NCI-H146 treated with DMSO at 0.1 percent for 48 hours (cell line): Measurements from ENCODE around the gene SUCLA2.
A peak's percentile ranks its signal among the peaks of the same experiment; 100 is the strongest.
"Not testable (repeated sequence)": the region's sequence is repeated elsewhere in the genome, so short reads cannot be mapped to it uniquely, and the experiment has no call there.

Experiments used
- DNase-seq: peaks from one replicate; lab custom pipeline; 2025; ENCODE audit not compliant: unreplicated experiment; lab: John Stamatoyannopoulos, UW

The SUCLA2 gene

DNA sequence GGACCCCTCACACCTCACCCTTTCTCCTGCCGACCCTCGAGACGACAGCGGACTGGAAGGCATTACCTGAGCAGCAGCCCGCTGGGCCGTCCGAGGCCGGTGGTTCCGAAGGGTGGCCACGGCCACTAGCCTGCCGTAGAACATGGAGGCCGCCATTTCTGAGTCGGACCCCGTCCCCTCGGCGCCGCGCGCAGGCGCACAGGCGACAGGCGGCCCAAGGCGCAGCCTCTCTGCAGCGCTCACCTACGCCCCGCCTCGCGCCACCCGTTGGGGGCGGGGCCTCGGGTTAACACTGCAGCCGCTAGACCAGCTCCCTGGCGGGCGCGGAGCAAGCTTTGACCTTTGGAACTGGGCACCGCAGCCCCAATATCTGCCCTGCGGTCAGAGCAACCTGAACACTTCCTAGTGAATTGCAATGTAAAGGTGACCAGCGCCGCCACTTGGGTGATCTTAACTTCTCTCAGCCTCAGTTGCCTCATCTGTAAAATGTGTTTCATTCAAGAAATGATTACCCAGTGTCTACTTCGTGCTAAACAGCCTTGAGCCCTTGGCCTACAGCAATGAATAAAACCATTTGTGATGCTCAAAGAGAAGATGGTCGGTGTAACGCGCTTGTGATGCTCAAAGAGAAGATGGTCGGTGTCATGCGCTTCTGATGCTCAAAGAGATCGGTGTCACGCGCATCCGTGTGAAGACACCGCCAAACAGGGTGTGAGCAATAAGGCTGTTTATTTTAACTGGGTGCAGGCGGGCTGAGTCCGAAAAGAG is at the start of gene SUCLA2:
SUCLA2 (minus strand) TSS at position 160 of the 768 bp plus-strand sequence; CDS start at position 156, 4 bp downstream.
- DNase-seq, result peak; percentile 80

DNA sequence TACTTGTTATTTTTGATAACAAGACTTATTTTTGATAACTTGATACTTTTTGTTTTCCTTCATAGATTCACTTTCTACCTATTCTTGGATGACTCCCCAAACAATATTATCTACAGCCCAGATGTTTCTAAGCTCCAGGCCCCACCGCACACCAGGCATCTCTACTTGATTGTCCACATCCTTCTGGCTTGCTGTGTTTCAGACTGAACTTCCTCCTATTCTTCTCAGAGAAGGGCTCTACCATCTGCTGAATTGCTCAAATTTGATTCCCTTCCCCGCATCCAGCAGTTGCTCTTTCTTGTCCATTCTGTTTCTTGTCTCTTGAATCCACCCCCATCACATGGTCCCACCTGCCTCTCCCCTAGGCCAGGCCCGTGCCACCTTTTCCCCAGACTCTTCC is 49.5 kb upstream of the SUCLA2 start:
- DNase-seq, result no peak

DNA sequence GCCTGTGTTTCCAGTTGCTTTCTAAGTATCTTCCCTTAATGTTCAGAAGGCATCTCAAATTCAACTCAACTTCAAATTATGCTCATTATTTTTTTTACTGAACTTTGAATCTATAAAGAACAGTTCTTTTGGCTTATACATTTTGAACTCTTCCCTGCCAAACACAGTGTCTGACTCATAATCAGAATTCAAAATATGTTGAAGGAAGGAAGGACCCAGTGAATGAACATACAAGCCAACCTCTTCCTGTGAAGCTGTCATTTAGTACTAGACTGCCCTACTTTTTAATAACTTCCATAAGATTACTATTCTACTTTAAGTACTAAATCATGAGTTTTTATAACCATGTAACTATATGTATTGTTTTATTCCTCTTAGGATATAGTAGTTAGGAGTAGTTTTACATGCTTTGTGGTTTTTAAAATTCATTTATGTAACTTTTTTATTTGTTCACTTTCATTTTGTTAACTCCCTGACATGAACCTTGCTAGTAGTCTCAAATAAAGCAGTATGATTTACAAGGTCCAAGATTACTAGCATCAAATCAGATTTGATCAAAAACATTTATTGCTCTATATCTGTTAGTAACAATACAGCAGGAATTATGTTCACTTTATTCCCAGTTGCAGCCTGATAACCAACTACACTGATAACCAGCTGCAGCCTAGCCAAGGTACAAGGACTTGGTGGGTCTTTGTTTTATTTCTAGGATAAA is 42.9 kb upstream of the SUCLA2 start:
- no peak for DNase-seq

DNA sequence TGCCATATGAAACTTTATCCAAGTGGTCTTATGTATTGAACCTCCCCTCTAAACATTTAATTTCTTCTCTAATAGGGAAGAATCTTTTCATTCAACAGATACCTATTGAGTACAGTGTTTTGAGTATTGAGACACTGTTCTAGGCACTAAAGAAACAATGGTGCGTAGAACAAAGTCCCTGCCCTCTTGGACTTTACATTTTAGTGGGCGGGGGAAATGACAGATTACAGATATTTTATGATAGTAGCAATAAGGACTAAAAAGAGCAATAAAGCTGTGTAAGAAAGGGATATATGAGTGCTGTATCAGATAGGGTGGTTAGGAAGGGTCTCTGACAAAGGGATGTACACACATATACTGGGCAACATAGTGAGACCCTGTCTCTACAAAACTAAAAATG is 41.8 kb upstream of the SUCLA2 start:
- DNase-seq, result no peak

DNA sequence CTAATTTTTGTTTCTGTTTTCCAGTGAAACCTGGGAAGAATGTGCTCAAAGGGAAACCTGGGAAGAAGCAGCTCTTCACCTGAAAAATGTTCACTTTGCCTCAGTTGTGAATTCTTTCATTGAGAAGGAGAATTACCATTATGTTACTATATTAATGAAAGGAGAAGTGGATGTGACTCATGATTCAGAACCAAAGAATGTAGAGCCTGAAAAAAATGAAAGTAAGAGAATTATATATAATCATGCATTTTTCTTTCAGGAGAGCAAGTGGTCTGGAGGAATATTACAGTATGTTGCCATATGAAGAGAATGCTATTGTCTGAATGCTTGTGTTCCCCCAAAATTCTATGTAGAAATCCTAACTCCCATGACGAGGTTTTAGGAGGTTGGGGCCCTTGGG is 39.8 kb upstream of the SUCLA2 start:
- DNase-seq, result no peak

DNA sequence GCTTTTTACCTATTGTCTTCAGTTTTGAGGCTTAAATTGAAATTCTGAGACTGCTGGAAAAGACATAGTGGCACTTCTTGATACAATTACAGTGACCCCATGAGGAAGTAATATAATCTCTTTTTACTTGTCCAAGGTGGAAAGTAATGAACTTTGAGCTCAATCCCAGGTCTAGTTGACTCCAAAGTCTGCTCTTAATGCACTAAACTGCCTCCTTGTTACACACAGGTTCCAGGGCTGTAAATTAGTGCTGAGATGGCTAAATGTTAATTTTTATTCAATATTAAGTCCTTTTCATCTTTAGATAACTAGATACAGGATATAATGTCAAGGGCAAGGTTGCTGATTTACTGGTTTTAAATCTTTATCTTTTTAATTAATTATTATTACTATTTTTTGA is 39.0 kb upstream of the SUCLA2 start:
- no peak for DNase-seq

DNA sequence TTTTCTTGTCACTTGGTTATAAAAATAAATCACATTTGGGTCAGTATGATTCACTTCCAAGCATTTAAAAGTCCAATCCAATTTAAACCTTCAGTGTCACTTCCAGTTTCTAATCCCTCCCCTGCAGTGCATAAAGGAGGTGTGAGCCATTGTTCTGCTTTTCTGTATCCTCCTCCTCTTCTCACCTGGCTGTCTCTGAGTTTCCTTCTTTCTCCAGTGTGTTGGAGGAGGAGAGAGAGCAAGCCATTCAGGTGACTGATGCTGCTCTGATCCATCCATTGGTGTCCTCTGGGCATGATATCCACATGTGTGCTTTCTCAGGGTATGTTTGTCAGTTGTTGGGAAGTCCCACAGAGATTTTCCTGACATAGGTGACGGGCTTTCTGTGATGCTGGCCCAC is 37.7 kb upstream of the SUCLA2 start:
- DNase-seq, result no peak

DNA sequence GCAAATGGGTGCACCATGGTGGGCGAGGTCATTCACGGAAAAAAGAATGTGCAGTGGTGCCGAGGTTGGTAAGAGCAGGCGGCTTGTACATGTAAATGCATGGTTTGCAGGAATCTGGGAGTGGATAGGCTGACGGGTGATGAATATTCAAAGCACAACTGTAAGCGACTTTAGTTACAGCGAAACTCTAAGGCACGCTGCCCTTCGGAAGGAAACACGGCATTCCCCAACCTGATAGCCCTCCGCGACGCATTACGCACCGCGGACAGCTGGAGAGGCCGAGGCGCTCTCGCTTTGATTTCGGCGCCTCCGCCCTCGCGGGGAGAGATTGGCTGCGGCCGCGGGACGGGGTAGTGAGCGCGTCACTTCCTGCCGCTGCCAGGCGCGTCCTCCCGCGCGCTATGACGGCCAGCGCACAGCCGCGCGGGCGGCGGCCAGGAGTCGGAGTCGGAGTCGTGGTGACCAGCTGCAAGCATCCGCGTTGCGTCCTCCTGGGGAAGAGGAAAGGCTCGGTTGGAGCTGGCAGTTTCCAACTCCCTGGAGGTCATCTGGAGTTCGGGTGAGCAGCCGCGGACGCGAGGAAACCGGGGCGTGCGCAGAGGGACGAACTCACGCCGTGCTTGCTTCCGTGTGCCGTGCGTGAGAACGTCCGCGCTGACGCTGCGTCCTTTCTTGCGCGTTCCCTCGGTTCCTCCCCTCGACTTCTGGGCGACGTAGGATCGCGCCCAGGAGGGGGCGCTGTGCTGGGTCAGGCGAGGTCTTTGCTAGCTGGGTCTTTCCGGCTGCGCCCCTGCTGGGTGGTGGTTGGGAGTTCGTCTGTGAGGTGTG is 36.5 kb upstream of the SUCLA2 start, which contains the start of gene NUDT15:
NUDT15 (plus strand) TSS at position 381 of the 828 bp plus-strand sequence; CDS start at position 402, 21 bp downstream.
- DNase-seq, result peak; percentile 89

DNA sequence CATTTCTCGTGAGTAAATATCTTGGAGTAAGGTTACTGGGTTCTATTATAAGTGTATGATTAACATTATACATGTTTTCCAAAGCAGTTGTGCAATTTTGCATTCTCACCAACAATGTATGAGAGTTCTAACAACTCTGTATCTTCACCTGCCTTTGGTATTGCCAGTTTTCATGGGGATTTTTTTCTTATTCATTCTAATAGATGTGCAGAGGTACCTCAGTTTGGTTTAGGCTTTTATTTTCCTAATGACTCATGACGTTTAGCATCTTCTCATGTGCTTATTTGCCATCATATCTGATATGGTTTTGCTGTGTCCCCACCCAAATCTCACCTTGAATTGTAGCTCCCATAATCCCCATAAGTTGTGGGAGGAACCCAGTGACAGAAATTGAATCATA is 28.8 kb upstream of the SUCLA2 start:
- no peak for DNase-seq

DNA sequence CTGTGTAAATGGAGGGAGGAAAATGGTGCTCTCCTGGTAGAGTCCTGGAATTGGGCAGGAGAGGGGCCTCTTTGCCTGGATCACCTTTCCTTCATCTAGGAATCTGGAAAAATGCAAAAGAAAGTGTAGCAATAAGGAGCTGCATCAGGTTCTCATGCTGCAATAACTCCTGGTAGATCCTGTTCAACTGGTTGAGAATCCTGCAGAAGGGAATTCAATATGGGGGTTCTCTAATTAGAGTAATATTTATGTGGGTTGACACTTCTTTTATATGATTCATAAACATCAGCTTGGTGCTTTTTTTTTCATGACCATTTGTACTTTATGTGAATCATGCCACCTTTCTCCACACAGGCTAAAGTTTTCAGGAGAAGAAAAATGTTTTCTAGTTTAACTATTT is 27.0 kb upstream of the SUCLA2 start:
- no peak for DNase-seq

DNA sequence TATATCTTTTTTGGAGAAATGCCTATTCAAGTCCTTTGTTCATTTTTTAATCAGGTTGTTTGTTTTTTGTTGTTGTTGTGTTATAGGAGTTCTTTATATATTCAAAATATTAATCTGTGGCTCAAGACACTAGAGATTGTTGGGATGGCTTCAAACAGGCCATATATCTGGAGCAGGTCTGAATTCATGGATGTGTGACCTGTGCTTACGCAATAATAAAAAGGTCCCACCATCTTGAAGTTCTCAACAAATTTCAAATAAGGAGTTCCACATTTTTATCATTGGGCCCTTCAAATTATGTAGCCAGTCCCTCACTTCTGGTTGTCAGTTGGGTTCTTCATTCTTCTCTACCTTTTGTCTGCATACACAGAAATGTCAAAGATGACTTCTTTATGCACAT is 18.7 kb upstream of the SUCLA2 start:
- no peak for DNase-seq

DNA sequence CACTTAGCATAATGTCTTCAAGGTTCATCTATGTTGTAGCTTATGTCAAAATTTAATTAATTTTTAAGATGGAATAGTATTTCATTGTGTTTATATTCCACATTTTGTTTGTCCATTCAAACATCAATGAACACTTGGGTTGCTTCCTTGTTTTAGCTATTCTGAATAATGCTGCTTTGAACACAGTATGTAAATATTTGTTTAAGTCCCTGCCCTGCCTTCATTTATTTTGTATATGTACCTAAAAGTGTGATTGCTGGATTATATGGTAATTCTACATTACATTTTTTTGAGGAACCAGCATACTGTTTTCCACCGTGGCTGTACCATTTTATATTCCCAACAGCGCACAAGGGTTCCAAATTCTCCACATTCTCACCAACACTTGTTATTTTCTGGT is 17.6 kb upstream of the SUCLA2 start:
- no peak for DNase-seq

DNA sequence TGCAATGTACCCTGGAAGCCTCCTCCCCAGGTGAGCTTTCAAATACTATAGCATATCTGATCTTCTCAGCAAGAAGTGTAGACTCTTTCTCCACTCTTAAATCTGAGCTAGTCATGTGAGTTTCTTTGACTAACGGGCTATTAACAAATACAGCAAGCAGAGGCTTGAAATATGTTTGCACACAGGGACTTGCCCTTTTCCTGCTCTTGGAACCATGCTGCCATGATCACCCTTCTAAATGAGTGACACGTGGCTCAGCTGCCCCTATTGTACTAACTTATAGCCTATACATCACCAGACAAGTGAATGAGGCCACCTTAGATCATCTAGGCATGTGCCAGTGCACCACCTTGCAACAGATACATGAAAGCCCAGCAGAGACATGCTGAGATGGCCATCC is 13.3 kb upstream of the SUCLA2 start:
- no peak for DNase-seq

DNA sequence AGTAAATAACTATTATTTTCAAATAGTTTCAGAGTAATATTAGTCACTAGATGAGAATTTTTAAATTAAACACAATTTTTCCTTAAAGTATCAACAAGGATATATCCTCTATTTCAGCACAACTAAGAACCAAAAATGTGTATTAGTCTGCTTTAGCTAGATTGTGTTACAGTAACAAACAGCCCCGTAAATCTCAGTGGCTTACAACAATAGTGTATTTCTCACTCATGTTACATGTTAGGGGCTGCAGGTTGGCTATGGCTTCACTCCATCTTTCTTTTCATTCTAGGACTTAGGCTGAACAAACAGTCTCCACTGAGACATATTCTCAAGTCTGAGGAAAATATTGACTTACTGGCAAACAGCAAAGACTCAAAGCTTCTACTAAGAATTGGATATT is 11.6 kb upstream of the SUCLA2 start:
- no peak for DNase-seq

DNA sequence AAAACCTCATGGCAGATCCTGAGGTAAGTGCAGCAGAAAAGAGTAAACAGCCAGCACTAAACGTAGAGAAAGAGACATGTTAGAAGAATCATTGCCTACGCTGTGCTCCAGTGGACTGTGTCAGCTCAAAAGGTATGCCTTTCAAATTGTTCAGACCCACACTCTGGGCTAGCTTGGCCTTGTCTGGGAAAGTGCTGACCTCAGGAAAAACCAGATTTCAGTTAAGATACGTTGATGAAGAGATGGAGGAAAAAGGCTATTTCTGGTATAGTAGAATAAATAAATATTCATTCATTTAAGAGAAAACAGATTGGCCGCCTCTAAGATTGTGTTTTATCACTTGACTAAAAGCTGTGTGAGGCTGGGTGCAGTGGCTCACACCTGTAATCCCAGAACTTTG is 9.6 kb upstream of the SUCLA2 start:
- DNase-seq, result no peak

DNA sequence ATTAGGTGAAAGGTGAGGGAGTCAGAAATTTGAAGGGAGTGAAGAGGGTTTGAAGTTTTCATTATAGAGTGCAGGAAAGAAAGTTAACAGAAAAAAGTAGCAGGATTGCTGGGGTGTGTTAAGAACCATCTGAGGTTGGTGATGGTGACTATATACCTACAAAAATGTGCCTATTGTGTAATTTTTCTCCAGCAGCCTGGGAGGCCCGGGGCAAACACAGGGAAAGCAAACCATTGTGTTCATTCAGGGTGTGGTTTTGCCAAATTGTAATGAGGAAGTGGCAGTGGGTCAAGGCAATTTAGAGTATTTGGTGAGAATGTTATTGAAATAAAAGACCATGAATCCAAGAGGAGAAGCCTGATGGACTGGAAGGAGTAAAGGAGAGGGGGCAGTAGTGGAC is 8.2 kb upstream of the SUCLA2 start:
- no peak for DNase-seq

DNA sequence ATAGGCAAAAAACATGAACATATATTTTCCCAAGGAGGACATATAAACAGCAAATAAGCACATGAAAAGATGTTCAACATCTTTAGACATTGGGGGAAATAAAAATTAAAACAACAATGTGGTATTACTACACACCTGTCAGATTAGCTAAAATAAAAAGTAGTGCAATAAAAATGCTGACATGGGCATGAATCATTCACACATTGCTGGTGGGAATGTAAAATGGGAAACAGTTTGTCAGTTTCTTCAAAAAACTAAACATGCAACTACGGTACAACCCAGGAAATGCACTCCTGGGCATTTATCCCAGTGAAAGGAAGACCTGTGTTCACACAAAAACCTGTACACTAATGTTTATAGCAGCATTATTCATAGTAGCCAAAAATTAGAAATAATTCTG is 5.3 kb upstream of the SUCLA2 start:
- DNase-seq, result no peak

DNA sequence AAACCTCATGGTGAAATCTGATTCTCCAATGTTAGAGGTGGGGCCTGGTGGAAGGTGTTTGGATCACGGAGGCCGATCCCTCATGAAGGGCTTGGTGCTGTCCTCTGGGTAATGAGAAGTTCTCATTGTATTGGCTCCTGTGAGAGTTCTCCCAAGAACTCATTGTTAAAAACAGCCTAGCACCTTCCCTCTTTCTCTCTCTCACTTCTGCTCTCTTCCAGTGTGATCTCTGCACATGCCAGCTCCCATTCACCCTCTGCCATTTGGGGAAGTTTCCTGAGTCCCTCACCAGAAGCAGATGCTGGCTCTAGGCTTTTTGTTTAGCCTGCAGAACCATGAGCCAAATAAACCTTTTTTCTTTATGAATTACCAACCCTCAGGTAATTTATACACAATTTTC is 3.1 kb upstream of the SUCLA2 start:
- no peak for DNase-seq

DNA sequence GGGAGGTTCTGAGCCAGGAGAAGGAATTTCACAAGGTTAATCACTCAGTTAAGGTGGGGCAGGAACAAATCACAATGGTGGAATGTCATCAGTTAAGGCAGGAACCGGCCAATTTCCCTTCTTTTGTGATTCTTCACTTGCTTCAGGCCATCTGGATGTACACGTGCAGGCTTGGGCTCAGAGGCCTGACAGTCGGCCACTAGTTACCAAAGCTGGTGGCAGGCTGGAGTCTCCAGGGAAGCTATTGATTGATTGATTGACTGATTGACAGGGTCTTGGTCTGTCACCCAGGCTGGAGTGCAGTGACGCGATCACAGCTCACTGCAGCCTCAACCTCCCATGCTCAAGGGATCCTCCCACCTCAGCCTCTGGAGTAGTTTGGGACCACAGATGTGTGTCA is 926 bp upstream of the SUCLA2 start:
- not testable (repeated sequence) for DNase-seq

DNA sequence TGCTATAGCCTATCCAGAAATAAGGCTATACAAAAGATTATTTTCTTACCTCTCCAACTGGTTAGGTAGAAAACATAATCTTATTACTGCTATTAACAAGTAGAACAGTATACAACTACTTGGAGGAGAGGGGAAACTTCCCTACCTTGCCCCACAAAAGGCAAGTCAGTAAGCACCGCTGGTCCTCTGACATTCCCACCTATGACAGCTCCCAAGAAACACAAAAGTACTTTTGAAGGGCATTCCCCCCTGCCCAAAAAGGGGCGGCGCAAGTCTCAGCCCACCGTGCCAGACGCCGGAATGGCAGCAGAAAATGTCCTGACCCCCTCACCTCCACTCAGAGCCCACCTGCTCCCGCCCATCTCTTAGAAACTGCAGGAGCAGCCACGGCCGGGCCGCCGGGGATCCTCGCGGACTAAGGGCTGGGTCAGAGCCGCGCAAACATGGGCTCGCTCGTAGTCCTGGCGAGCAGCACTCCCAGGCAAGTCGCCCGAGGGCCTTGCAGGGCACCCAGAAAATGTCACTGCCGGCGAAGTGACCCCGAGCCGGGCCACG is 437 bp downstream of the SUCLA2 start:
- DNase-seq, result no peak

DNA sequence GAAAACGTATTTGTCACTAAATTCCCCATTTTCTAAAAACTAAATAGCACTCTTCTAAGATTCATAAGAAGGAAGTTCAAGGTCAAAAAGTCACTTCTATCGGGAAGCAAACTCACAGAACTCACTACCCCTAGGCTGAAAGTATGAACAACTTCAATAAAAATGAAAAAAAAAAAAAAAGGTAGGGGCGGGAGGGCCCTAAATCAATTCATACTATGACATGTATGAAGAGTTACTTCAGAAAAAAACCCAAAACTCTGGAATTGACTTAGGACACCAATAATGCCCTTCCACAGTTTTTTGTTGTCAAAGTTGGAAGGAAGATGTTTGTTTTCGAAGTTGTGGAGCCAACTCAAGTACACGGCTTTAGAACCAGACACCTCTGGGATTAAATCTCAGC is 1.1 kb downstream of the SUCLA2 start:
- no peak for DNase-seq
